GM18951 (cell line): ENCODE data around the gene TRIM62.

Source experiments
- POLR2A ChIP-seq: IDR thresholded peaks from 4 replicates; pipeline ENCODE4 v1.6.1; 2011; ENCODE audit warnings: mild to moderate bottlenecking; ENCODE audit not compliant: insufficient read length, insufficient read depth; ENCODE audit errors: extremely low read depth
- in situ Hi-C: fragments of 300-500 bp; cut with MboI; formaldehyde crosslinking; loops from one replicate; pipeline ENCODE4 v1.12.0; 2022; ENCODE audit warnings: low sequenced_read_pairs, mixed read lengths, inconsistent platforms; ENCODE audit not compliant: unreplicated experiment

The TRIM62 gene

DNA sequence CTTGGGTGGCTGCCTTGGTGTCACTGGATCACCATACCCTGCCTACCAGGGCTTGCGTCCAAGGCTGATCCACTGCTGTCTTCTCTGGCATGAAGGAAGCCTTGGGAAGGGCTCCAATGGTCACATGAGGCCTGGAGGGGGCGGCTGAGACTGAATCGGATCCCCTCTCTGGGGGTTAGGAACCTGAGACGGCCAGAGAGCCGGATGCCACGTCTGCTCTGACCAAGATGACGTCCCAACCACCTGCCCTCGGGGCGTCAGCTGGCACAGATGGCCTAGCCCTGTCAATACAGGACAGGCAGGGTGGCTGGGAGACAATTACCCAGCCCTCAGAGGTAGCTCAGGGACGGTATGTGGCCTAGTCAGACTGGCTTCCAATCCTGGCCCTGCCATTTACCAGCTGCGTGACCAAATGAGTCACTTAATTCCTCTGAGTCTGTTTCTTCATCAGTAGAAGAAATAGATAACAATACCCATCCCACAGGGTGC is 5.4 kb downstream of the TRIM62 start:
- in situ Hi-C loops: no loop called here
- TF ChIP-seq POLR2A: no peak

DNA sequence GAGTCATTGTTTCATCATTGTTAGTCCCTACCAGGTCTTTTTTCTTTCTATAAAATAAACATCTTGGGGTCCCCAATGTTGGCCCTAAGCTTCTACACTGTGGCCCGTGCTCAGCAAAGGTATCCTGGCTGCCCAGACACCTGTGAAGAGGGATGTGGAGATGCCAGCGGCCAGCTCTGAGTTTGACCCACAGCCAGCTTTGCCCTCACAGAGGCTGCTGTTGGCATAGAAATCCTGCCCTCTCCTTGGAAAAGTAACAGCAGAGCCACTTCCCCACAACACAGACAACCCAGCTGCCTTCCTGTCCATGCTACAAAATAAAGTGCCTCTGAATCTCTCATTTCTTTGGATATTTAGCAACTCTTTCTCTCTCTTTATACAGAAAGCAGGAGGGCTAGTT is 6.0 kb downstream of the TRIM62 start:
- in situ Hi-C loops: no loop called here
- no peak for TF ChIP-seq POLR2A

DNA sequence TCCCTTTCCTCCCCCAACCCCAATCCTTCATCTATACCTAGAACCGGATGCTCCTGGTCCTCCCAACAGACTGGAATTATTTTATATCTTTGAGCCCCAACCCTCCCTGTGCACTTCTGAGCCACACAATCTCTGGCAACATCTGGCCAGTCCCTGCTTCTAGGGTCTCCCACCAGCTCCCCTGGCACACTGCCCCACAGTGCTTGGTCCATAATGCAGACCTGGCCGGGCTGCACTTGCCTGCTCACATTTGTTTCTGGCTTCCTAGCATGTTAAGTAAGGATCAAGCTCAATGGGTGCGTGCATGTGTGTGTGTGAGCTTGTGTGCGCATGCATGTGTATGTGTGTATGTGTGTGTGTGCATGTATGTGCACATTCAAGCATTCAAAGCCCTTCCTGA is 8.8 kb downstream of the TRIM62 start:
- in situ Hi-C loops: no loop called here

DNA sequence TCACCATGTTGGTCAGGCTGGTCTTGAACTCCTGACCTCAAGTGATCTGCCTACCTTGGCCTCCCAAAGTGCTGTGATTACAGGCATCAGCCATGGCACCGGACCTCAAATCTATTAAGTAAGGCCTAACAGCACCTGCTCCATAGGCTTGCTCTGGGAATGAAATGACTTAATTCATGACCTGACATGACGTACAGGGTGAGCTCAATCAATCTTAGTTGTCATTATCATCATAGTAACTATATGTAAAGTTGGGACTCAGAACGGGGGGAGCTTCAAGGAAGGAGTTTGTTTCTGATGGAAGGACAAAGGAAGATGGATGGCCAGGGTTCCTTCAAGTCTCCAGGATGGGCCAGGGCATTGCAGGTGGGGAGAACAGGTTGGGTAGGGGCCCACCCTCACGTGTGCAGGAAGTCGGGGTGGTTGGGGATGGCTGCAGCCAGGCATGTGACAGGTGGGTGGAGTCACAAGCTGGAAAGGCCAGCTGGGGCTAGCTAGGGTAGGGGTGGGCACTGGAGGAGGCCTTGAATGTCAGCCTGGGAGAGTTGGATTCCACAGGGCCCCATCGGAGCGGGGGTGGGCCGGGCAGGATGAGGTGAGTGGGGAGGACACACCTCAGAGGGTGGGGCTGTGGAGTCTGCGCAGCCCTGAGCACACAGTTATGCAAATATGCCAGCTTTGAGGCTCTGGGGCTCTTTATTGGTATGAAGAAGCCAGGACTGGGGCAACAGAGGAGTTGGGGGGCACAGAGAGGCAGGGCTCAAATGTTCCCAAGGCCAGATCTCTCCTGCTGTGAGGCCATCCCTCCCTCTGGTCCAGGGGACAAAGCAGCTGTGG is 9.6 kb downstream of the TRIM62 start:
- TF ChIP-seq POLR2A: no peak
- in situ Hi-C loops: no loop called here

More for the DNA sequence above, 8.8 kb downstream of the TRIM62 start:
- TF ChIP-seq POLR2A: no peak

DNA sequence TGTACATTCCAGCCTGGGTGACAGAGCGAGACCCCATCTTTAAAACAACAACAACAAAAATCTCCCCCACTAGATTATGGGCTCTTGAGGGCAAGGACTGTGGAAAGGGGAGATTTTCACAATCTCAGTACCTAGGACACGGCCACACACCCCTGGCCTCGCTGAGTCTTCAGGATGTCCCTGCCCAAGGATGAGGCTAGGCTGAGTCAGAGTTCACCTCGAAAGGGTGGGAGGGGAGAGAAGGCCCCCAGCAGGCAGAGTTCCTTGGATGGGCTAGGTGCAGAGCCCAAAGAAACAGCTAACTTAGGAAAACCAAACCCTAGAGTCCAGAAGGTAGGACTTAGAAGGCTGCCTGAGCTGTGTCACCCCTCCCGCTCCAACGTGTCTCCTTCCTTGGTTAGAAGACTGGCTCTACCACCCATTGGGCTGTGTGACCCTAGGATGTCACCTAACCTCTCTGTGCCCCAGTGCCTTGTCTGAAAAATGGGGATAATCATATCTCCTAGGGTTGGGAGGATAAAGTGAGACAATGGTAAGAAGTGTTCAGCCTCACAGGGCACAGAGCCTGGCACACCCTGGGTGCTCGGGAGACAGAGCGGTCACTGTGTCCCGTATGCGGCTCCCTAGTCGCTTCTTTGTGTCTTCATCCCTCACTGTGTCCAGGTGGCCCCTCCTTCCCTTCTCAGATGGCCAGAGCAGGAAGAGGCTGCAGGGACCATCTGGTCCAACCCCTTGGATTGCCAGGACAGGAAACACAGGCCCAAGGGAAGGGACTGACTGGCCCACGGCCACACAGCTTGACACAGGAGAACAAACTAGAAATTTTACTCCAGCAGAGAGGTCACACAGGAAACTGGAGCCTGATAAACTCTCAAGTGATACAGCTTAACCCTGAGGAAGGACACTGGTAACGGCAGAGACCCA is 11.2 kb downstream of the TRIM62 start:
- no peak for TF ChIP-seq POLR2A
- in situ Hi-C loops: no loop called here

DNA sequence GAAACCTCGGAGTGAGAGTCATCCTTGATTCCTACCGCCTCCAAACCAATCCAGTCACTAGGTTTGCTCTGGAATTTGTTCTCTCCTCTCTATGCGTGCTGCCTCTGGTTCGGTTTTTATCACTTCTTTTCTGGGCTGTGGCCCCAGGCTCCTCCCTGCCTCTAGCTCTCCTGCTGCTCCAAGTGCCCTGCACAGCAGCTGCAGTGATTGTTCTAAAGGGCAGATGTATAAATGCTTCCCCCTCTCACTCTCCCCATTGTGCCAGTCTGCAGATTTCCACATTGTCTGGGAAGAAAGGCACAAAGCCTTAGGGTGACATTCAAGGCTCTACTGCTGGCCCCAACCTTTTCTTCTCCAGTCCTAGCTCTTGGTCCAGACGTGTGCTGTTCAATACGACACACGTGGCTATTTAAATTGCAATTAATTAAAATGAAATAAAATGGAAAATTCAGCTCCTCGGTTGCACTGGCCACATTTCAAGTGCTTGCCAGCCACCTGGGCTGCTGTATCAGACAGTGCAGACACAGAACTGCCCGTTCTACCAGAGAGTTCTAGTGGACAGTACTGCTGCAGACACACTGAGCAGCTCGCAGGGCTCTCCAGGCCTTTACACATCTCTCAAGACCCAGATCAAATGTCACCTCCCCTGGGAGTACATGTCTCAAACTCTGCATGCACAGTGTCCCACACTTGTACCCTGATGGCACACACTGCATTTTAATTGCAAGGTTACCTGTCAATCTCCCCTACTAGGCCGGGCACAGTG is 12.4 kb downstream of the TRIM62 start:
- in situ Hi-C loops: no loop called here
- TF ChIP-seq POLR2A: no peak

DNA sequence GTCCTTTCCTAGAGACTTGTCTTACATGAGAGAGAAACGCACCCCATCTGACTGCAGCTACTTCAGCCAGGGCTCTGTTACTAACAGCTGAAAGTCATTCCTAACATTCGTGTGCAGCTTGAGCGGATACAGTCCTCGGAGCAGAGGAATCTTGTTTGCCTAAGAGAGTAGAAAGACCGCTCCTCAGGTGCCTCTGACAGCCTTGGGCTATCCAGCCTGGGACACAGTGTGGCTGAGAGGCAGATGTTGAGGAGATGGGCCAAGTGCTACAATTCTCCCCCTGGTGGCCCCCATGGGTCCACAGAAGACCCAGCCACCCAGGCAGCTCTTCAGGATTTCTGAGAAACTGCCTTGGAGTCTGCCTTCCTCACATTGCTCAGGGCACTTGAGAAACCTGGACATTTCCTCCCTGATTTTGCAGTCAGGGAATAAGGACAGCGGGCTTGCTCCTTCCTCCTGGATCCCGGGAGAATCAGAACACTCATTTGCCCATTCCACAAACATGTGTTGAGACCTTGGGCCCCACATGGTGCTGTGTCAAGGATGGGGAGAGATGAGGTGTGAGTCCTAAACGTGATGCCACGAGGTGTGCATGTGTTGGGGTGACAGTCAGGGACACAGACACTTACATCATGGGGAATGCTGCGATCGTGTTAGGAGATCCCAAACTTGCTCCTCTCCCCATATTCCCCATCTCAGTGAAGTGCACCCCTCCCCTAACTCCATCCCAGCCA is 13.1 kb downstream of the TRIM62 start:
- TF ChIP-seq POLR2A: no peak
- in situ Hi-C loops: no loop called here

DNA sequence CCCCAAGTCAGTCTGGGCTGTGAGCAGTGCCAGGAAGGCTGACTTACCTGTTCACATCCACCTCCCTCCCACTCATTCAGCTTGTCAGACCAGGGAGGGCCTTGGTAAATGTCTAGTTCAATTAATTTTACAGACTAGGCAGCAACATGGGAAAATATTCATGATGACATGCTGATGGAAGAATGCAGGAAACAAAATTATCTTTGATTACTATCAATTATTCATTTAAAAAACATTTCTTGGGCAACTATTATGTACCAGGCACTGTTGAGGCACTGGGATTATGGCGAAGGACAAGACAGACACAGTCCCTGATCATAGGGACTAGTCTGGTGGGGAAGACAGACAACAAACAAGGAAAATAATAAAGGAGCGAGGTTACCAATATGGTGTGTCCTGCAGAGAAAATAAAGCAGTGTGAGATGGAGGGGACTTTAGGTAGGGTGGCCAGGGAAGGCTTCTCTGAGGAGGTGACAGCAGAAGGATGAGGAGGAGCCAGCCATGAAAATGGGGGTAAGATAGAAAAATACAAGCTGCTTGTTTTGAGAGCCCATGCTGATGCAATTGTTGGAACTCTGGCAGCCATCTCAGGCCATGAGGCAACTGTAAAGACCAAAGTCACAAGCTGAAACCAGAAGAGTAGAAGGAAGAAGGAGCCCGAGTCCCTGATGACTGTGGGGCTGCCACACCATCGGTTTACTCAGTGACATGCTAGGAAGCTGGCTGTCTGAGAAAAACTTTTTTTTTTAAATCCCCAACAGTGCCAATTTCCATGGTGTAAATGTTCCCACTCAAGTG is 14.0 kb downstream of the TRIM62 start:
- in situ Hi-C loops: no loop called here
- no peak for TF ChIP-seq POLR2A

DNA sequence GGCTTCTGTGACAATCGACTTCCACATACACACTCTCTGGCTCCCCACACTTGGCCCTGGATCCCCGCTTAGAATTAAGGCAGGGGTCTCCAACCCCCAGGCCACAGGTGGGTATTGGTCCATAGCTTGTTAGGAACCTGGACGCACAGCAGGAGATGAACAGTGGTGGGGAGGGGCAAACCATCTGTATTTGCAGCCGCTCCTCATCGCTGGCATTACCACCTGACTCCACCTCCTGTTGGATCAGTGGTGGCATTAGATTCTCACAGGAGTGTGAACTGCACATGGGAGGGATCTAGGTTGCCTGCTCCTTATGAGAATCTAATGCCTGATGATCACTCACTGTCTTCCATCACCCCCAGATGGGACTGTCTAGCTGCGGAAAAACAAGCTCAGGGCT is 16.0 kb downstream of the TRIM62 start:
- TF ChIP-seq POLR2A: no peak
- in situ Hi-C loops: no loop called here

DNA sequence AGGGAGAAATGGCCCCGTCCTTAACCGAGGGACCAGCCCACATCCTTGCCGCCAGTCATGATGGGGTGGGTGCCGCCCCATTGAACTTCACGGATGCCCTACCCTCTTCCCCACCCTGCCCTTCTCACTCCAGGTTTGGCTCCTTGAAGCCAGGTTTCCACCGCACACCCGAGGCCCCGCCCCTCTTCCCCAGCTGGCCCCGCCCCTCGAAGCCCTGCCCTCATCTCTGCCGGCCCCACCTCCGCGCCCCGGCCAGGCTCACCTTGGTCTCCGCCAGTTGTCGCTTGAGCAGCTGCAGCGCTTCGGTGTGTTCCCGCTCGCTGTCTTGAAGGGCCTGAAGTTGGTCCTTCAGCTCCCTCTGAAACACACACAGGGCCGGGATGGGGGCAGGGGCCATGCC is 16.6 kb downstream of the TRIM62 start:
- TF ChIP-seq POLR2A: no peak
- in situ Hi-C loops: no loop called here

DNA sequence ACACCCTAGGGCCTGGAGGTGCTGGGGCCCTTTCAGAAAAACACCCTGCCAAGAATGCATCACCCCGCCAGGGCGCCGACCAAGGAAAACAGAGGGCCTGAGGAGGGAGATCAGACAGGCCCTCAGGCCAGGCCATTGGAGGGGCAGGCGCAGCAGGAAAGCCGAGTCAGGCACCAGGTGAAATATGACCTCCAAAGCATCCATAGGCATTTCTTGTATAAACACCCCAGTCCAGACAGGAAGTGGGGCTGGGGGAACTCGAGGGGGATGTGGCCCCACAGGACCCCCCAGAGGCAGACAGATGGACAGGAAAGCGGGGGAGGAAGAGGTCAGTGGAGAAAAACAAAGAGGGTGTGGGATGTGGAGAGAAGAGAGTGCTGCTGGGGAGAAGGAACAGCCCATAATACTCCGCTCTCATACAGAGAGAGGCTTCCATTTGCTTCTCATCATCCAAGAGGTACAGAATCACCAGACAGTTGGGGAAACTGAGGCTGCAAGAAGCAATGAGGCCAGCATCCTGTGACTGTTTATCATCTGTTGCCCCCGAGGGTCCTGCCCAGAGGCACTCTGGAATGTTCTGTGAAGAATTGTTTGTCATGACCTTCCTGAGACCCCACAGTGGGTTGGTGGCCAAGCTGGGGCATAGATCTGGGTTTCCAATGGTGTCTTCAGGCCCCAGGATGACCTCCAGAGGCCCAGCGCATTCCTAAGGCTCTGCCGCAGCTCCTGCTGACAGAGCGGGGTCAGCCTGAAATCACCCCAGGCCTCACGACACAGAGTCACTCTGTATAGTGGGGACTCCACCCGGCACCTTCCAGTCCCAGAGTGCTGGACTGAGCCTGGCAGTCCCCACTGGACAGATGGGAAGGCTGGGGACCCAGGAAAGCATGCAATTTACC is 18.0 kb downstream of the TRIM62 start:
- in situ Hi-C loops: no loop called here
- no peak for TF ChIP-seq POLR2A
